ENCODE data around the gene AK5.
A peak's percentile ranks its signal among the peaks of the same experiment; 100 is the strongest.

The AK5 gene

DNA sequence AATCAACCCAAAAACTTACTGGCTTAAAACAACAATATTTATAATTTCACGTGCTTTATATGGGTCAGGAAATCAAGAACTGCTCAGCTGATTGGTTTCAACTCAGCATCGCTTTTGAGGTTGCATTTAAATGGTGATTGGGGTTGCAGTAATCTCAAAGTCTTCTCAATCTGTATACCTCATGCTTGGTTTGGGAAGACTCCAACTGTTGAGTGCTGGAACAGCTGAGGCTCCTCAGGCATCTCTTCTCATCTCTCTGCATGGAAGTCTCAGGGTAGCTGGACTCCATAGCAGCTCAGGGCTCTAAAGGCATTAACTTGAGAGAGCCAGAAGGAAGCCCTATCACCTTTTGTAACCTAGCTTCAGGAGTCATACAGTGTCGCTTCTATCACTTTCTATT, 35.1 kb downstream of the AK5 start:
- Histone ChIP-seq H3K36me3 (ENCODE audit: control insufficient read depth, insufficient read depth, low read length) (no peaks in the 10 kb centered on the region), H3K4me3 (ENCODE audit: low read depth, low read length) (no peak overlapping the region), H3K9ac (ENCODE audit: low read length) (no peak overlapping the region), H3K4me1 (ENCODE audit: control insufficient read depth, insufficient read depth, low read length) (peaks cover 3% of the 10 kb centered on the region), H3K27ac (ENCODE audit: low read depth, low read length) (no peak overlapping the region), H3K9me3 (ENCODE audit: control insufficient read depth, insufficient read depth, low read depth, low read length) (no peaks in the 10 kb centered on the region), H3K27me3 (ENCODE audit: control insufficient read depth, insufficient read depth, low read length) (no peaks in the 10 kb centered on the region)

DNA sequence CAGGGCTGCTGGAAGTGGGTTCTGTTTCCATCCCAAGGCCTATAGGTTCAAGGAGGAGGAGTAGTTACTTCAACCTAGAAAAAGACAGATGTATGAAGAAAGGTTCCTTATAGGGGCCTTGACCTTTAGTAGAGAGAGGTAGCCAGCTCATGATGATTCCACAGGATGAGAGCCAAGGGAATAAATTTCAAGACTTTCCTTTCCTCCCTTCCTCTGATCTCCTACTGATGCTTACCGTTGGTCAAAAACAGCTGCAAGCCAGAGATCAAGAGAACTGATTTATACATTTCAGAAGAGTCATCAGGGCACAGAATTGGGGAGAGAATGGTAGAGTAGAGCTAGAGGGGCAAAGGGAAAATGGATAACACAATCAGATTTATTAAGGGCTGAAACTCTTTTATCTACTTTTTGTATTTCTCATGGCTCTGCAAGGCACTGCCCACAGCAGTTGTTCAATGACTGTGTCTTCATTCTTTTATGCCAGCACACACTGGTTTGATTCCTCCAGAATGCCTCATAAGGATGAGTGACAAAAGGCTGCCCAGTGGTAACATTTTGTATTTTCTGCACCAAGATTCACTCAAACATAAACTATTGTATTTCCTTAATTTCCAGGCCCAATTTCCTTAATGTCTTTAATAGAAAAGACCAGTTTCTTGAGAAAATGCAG, 37.4 kb downstream of the AK5 start:
- H3K9ac ChIP-seq (ENCODE audit: low read length) = no peak overlapping the region
- H3K4me3 ChIP-seq (ENCODE audit: low read depth, low read length) = no peak overlapping the region
- H3K4me1 ChIP-seq (ENCODE audit: control insufficient read depth, insufficient read depth, low read length) = peaks cover 13% of the 10 kb centered on the region
- H3K27ac ChIP-seq (ENCODE audit: low read depth, low read length) = no peak overlapping the region
- H3K27me3 ChIP-seq (ENCODE audit: control insufficient read depth, insufficient read depth, low read length) = no peaks in the 10 kb centered on the region
- no peaks in the 10 kb centered on the region for H3K9me3 ChIP-seq (ENCODE audit: control insufficient read depth, insufficient read depth, low read depth, low read length)
- no peaks in the 10 kb centered on the region for H3K36me3 ChIP-seq (ENCODE audit: control insufficient read depth, insufficient read depth, low read length)

DNA sequence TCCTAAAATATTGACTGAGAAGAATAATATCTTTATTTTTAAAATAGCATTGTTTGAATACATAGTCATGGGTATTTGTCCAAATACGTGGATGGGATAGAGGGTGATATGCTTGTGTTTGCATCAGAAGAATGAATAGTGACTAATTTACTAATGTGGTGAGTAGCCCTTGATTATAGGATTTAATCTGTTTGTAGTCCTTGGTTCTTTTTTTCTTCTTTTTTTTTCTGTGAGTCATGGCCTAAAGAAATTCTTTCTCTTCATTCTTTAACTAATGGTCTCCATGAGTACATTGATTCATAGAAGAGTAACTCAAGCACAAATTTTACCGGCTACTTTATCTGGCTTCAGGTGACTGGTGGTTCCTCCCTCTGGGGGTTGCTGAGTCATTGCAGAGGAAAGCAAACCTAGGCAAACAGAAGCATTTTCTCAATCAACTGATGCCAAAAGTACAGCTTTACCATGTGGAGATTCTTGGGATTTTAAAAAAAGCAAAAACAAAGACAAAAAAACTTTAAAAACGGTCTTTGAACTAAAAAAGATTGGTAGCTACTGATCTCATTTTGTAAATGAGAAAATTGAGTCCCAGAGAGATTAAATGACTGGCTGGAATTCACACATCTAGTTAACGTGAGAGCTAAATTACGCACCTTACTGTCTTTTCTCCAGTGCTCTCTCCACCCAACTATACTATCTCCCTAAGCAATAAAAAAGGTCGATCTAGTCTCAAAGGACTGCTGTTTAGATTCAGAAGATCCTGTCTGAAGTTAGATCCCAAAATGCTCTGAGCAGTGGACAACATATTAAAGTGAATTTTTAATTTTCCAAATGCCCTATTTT, 40.5 kb downstream of the AK5 start:
- Histone ChIP-seq H3K27me3 (ENCODE audit: control insufficient read depth, insufficient read depth, low read length) (no peaks in the 10 kb centered on the region), H3K4me3 (ENCODE audit: low read depth, low read length) (no peak overlapping the region), H3K36me3 (ENCODE audit: control insufficient read depth, insufficient read depth, low read length) (no peaks in the 10 kb centered on the region), H3K9me3 (ENCODE audit: control insufficient read depth, insufficient read depth, low read depth, low read length) (no peaks in the 10 kb centered on the region), H3K9ac (ENCODE audit: low read length) (no peak overlapping the region), H3K4me1 (ENCODE audit: control insufficient read depth, insufficient read depth, low read length) (peaks cover 13% of the 10 kb centered on the region), H3K27ac (ENCODE audit: low read depth, low read length) (peak overlapping the region; percentile 73)

DNA sequence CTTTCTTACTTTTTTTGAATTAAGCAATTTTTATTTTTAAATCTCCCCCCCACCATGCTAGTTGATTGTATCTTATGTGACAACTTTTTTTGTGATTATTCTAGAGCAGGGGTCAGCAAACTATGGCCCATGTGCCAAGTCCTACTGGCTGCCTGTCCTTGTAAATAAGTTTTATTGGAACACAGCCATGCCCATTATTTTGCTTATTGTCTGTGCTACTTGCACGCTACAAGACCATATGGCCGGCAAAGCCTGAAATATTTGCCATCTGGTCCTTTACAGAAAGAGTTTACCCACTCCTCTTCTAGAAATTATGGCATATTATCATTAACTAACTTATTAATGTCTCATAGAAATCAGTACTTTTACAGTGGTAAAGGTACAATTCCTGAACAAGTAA, 51.7 kb downstream of the AK5 start:
- H3K36me3 ChIP-seq (ENCODE audit: control insufficient read depth, insufficient read depth, low read length) = no peaks in the 10 kb centered on the region
- no peaks in the 10 kb centered on the region for H3K4me1 ChIP-seq (ENCODE audit: control insufficient read depth, insufficient read depth, low read length)
- no peaks in the 10 kb centered on the region for H3K27me3 ChIP-seq (ENCODE audit: control insufficient read depth, insufficient read depth, low read length)
- no peaks in the 10 kb centered on the region for H3K9me3 ChIP-seq (ENCODE audit: control insufficient read depth, insufficient read depth, low read depth, low read length)
- H3K9ac ChIP-seq (ENCODE audit: low read length) = no peak overlapping the region
- no peak overlapping the region for H3K27ac ChIP-seq (ENCODE audit: low read depth, low read length)
- no peak overlapping the region for H3K4me3 ChIP-seq (ENCODE audit: low read depth, low read length)

DNA sequence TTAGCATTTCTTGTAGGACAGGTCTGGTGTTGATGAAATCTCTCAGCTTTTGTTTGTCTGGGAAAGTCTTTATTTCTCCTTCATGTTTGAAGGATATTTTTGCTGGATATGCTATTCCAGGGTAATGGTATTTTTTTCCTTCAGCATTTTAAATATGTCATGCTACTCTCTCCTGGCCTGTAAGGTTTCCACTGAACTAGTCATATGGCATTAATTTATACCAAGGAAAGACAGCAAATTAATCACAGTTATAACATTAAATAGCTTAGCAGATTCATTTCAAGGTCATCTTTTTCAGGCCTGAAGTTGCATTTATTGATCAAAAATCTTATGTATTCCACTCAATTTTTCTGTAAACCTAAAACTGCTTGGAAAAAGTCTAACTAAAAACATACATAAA, 54.9 kb downstream of the AK5 start:
- H3K9me3 ChIP-seq (ENCODE audit: control insufficient read depth, insufficient read depth, low read depth, low read length) = no peaks in the 10 kb centered on the region
- no peak overlapping the region for H3K4me3 ChIP-seq (ENCODE audit: low read depth, low read length)
- no peaks in the 10 kb centered on the region for H3K4me1 ChIP-seq (ENCODE audit: control insufficient read depth, insufficient read depth, low read length)
- no peak overlapping the region for H3K27ac ChIP-seq (ENCODE audit: low read depth, low read length)
- no peaks in the 10 kb centered on the region for H3K27me3 ChIP-seq (ENCODE audit: control insufficient read depth, insufficient read depth, low read length)
- no peaks in the 10 kb centered on the region for H3K36me3 ChIP-seq (ENCODE audit: control insufficient read depth, insufficient read depth, low read length)
- no peak overlapping the region for H3K9ac ChIP-seq (ENCODE audit: low read length)

DNA sequence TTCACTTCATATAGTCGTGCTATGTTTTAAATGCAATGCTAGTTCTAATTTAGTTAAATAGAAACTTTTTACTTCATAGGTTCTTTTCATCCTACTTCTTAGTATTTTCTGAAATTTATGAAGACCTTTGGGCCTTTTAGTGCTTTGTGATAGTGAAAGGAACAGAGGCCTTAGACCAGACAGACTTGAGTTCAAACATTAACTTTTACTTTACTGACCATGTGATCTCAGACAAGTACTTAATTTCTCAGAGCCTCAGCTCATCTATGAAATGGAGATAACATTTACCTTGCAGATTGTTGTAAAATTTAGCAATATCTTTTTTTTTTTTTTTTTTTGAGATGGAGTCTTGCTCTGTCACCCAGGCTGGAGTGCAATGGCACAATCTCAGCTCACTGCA, 57.5 kb downstream of the AK5 start:
- Histone ChIP-seq H3K27ac (ENCODE audit: low read depth, low read length) (no peak overlapping the region), H3K36me3 (ENCODE audit: control insufficient read depth, insufficient read depth, low read length) (no peaks in the 10 kb centered on the region), H3K27me3 (ENCODE audit: control insufficient read depth, insufficient read depth, low read length) (no peaks in the 10 kb centered on the region), H3K4me1 (ENCODE audit: control insufficient read depth, insufficient read depth, low read length) (no peaks in the 10 kb centered on the region), H3K9ac (ENCODE audit: low read length) (no peak overlapping the region), H3K4me3 (ENCODE audit: low read depth, low read length) (no peak overlapping the region), H3K9me3 (ENCODE audit: control insufficient read depth, insufficient read depth, low read depth, low read length) (no peaks in the 10 kb centered on the region)

DNA sequence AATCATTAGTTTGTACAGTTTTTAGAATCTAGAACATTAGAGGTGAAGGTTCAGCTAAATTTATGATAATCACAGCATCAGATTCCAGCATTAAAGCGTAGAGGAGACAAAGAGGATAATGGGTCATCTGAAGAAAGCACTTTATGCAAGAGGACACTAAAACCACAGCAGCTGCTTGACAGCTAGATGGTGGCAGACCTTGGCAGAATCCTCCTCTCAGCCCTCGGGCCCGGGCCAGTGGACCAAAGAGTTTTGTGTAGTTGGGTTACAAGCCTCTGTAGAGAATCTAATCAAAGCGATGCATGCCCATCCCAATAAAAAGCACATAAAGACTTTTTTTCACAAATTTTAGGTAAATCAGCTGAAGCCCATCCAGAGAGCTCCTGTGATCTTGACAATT, 59.4 kb downstream of the AK5 start:
- H3K9me3 ChIP-seq (ENCODE audit: control insufficient read depth, insufficient read depth, low read depth, low read length) = no peaks in the 10 kb centered on the region
- no peaks in the 10 kb centered on the region for H3K4me1 ChIP-seq (ENCODE audit: control insufficient read depth, insufficient read depth, low read length)
- no peak overlapping the region for H3K9ac ChIP-seq (ENCODE audit: low read length)
- no peak overlapping the region for H3K4me3 ChIP-seq (ENCODE audit: low read depth, low read length)
- H3K27me3 ChIP-seq (ENCODE audit: control insufficient read depth, insufficient read depth, low read length) = no peaks in the 10 kb centered on the region
- H3K36me3 ChIP-seq (ENCODE audit: control insufficient read depth, insufficient read depth, low read length) = no peaks in the 10 kb centered on the region
- H3K27ac ChIP-seq (ENCODE audit: low read depth, low read length) = no peak overlapping the region

DNA sequence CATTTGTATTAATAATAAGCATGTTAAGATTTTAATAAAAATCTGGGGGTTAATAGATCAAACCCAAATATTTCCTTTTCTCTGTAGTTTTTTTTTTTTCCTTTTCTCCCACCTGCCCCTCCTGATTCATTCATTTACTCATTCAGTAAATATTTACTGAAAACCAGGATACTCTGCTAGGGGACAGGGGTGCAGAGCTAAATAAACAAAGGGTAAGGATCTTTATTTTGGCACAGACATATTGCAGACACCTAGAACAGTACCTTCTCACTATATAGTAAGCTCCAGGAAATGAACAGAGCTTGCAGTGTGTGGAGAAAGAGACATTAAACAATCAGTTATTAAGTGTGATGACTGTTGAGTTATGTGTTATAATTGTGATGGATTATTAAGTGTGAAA, 60.9 kb downstream of the AK5 start:
- Histone ChIP-seq H3K27me3 (ENCODE audit: control insufficient read depth, insufficient read depth, low read length) (no peaks in the 10 kb centered on the region), H3K4me1 (ENCODE audit: control insufficient read depth, insufficient read depth, low read length) (peaks cover 3% of the 10 kb centered on the region; the same call in 1 of the 2 replicates), H3K9ac (ENCODE audit: low read length) (no peak overlapping the region), H3K9me3 (ENCODE audit: control insufficient read depth, insufficient read depth, low read depth, low read length) (no peaks in the 10 kb centered on the region), H3K36me3 (ENCODE audit: control insufficient read depth, insufficient read depth, low read length) (no peaks in the 10 kb centered on the region), H3K27ac (ENCODE audit: low read depth, low read length) (no peak overlapping the region), H3K4me3 (ENCODE audit: low read depth, low read length) (no peak overlapping the region)

DNA sequence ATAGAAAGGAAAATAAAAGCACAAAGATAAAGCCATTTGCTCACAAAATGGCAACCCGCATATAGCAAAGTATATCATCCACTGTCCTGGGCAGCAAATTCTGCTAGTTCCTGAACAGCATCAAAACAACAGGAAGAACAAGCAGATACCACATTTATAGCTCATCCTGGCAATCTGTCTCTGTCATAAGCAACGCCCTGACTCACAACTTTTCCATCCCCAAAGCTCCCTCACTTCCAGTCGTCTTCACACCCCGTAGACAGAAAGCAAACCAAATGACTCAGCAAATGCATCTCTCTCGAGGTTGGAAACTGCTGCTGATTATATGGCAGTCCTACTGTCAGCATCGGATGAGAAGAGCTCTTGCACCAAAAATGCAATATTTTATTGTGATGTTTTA, 65.8 kb downstream of the AK5 start:
- H3K4me1 ChIP-seq (ENCODE audit: control insufficient read depth, insufficient read depth, low read length) = peaks cover 4% of the 10 kb centered on the region; the same call in 1 of the 2 replicates
- H3K9ac ChIP-seq (ENCODE audit: low read length) = peak overlapping the region; percentile 23
- H3K9me3 ChIP-seq (ENCODE audit: control insufficient read depth, insufficient read depth, low read depth, low read length) = no peaks in the 10 kb centered on the region
- no peaks in the 10 kb centered on the region for H3K36me3 ChIP-seq (ENCODE audit: control insufficient read depth, insufficient read depth, low read length)
- H3K27ac ChIP-seq (ENCODE audit: low read depth, low read length) = 0 out of 2 replicates have a peak overlapping the region, but pooled peaks have one; percentile 11
- no peaks in the 10 kb centered on the region for H3K27me3 ChIP-seq (ENCODE audit: control insufficient read depth, insufficient read depth, low read length)
- no peak overlapping the region for H3K4me3 ChIP-seq (ENCODE audit: low read depth, low read length)

DNA sequence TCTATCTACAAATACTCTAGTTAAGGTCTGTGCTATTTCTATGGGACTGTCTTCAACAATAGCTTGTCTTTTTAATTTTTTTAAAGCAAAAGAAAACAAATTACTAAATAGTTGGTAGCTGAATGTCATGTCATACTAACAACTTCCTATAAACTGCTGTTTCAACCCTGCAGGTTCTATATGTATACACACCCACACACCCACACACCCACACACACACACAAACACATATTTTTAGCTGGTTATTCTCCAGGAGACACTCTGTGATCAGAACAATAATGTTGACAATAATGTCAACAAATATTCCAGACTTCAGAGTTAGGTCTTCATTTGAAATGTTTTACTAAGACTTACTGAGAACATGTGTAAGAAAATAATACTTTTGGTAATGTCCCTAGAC, 66.7 kb downstream of the AK5 start:
- Histone ChIP-seq H3K9me3 (ENCODE audit: control insufficient read depth, insufficient read depth, low read depth, low read length) (no peaks in the 10 kb centered on the region), H3K27ac (ENCODE audit: low read depth, low read length) (no peak overlapping the region)

DNA sequence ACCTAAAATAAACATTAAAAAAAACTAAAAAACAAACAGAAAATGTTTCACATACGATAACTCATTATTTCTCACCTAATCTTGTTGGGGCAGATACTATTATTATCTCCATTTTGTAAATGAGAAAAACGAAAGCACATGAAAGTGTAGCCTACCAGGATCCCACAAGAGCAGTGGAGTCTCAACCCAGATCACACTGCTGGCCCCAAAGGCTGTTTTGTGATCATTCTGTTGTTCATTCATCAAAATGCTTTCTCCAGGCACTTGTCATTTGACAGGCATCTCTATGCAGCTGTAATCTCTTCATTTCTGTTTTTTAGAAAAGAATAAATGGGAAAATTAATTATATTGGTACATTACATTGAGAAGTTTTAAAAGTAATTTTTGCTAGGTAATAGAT, 67.5 kb downstream of the AK5 start:
- H3K4me3 ChIP-seq (ENCODE audit: low read depth, low read length) = no peak overlapping the region
- H3K4me1 ChIP-seq (ENCODE audit: control insufficient read depth, insufficient read depth, low read length) = peaks cover 4% of the 10 kb centered on the region; the same call in 1 of the 2 replicates
- no peaks in the 10 kb centered on the region for H3K9me3 ChIP-seq (ENCODE audit: control insufficient read depth, insufficient read depth, low read depth, low read length)
- no peaks in the 10 kb centered on the region for H3K27me3 ChIP-seq (ENCODE audit: control insufficient read depth, insufficient read depth, low read length)
- no peaks in the 10 kb centered on the region for H3K36me3 ChIP-seq (ENCODE audit: control insufficient read depth, insufficient read depth, low read length)
- H3K9ac ChIP-seq (ENCODE audit: low read length) = no peak overlapping the region
- H3K27ac ChIP-seq (ENCODE audit: low read depth, low read length) = no peak overlapping the region

More for the DNA sequence above, 66.7 kb downstream of the AK5 start:
- Histone ChIP-seq H3K27me3 (ENCODE audit: control insufficient read depth, insufficient read depth, low read length) (no peaks in the 10 kb centered on the region), H3K9ac (ENCODE audit: low read length) (no peak overlapping the region), H3K4me3 (ENCODE audit: low read depth, low read length) (no peak overlapping the region), H3K4me1 (ENCODE audit: control insufficient read depth, insufficient read depth, low read length) (peaks cover 4% of the 10 kb centered on the region; the same call in 1 of the 2 replicates), H3K36me3 (ENCODE audit: control insufficient read depth, insufficient read depth, low read length) (no peaks in the 10 kb centered on the region)

Data from HUES6 (cell line).